GM12872 (cell line): ENCODE results near the gene ORAI3.

Experiments
- CTCF ChIP-seq: IDR thresholded peaks from 3 replicates; pipeline ENCODE4 v1.5.1; 2011; ENCODE audit warnings: low read depth, mild to moderate bottlenecking, low read length, moderate library complexity; ENCODE audit not compliant: insufficient read depth

The ORAI3 gene

GRCh38 chr16:30903596-30903995 is 45.3 kb upstream of the ORAI3 start:
- no peak for TF ChIP-seq CTCF

GRCh38 chr16:30904114-30904780 is 44.6 kb upstream of the ORAI3 start:
- no peak for TF ChIP-seq CTCF

- no peak for TF ChIP-seq CTCF
Observed at GRCh38 chr16:30907064-30907463, 41.8 kb upstream of the ORAI3 start.

- TF ChIP-seq CTCF: no peak
Observed at GRCh38 chr16:30910427-30911029, 38.3 kb upstream of the ORAI3 start.

- no peak for TF ChIP-seq CTCF
Observed at GRCh38 chr16:30912794-30913412, 36.0 kb upstream of the ORAI3 start.

- no peak for TF ChIP-seq CTCF
Observed at GRCh38 chr16:30914830-30915229, 34.0 kb upstream of the ORAI3 start.

- no peak for TF ChIP-seq CTCF
Observed at GRCh38 chr16:30918614-30919013, 30.3 kb upstream of the ORAI3 start.
